Pancreas (tissue), 10 donors: ENCODE results near the gene LGALS9C. TPM values are rescaled to one million over a fixed set of nuclear protein-coding genes. Genes with fewer than 3 reads are reported as not detected.
A peak's percentile ranks its signal among the peaks of the same experiment; 100 is the strongest.
"Not testable (repeated sequence)": the region's sequence is repeated elsewhere in the genome, so short reads cannot be mapped to it uniquely, and the experiment has no call there.

Experiments
- ATAC-seq, 4 donors: fragments of 200-7000 bp; cut with Tn5 transposase; one replicate each; pipeline versions ENCODE4 v1.8.0 to v1.9.1; 2020; ENCODE audit warnings: mild to moderate bottlenecking in 4 of 4, moderate library complexity in 4 of 4
- DNase-seq, 6 donors: peaks; one replicate each; pipeline ENCODE4 v3.0.0-alpha.2; 2020
- FAIRE-seq: peaks from 2 replicates; lab custom pipeline; 2012; peaks lifted over from hg19 to GRCh38; lab: Jason Lieb, UNC
- H3K27ac ChIP-seq, 4 donors: fragments of 200-600 bp; sonication (generic); 1 replicate in 3 of 4; 2 replicates in 1 of 4; pipeline versions ENCODE4 v1.5.0 to v1.8.0; 2020
- H3K27me3 ChIP-seq, 4 donors: fragments of 200-600 bp; one replicate each; pipeline ENCODE4 v1.8.0; 2021
- H3K36me3 ChIP-seq, 3 donors: fragments of 200-600 bp; sonication (generic) in 1 of 3; one replicate each; pipeline versions ENCODE4 v1.5.0 to v1.8.0; 2020 to 2021
- H3K4me1 ChIP-seq, 3 donors: fragments of 200-600 bp; one replicate each; pipeline ENCODE4 v1.8.0; 2021
- H3K4me3 ChIP-seq, 4 donors: fragments of 200-600 bp; sonication (generic) in 2 of 4; one replicate each; pipeline versions ENCODE4 v1.5.0 to v1.8.0; 2020 to 2021
- H3K9me3 ChIP-seq, 4 donors: fragments of 200-600 bp; one replicate each; pipeline ENCODE4 v1.8.0; 2021
- WGBS, 2 donors: extraction: QIAGEN DNeasy Blood & Tissue Kit; methylation state at CpG; one replicate each; pipeline ENCODE4 v1.1.7; 2013; 5-methylcytosine and 5-hydroxymethylcytosine counted together
- intact Hi-C, 3 donors: fragments of 100-400 bp; cut with DNase I; formaldehyde crosslinking; loops; one replicate each; pipeline versions ENCODE4 v1.11.1 to v1.14.2; 2022
- polyA plus RNA-seq, 2 donors: library from polyadenylated mRNA; stranded (reverse); fragments of 200-250 nt; gene quantifications; one replicate each; pipeline ENCODE4 v1.2.3, GENCODE V29; 2013
- total RNA-seq, 6 donors: library from RNA; stranded (reverse); fragmentation: NEBNext Ultra II Directional in 4 of 6; extraction: Animal tissue kit (Norgen Biotek cat#: 25700) in 4 of 6; gene quantifications; one replicate each; pipeline versions ENCODE4 v1.2.1 to v1.2.4, GENCODE V29; 2021 to 2023
- donor health status: healthy with polysubstance abuse.
- donor health status: DM: no; HTN: no; CAD: no; lungs with moderate emphysema.
- donor health status: DM: no; HTN: no; CAD: no.
- donor health status: control.
- donor health status: control.
- donor health status: Bipolar disorder and iron deficiency.
- donor health status: DM: yes; HTN: yes; CAD: no.
- donor health status: DM: no; HTN: no; CAD: no.
- donor health status: DM: no; HTN: no; CAD: no.
- donor health status: DM: yes; HTN: yes; CAD: no.

LGALS9C gene
- total and polyA plus RNA-seq, 8 donors: 0.05 to 0.22 (median 0.12) TPM; not detected in 4

- intact Hi-C loops, H3K27me3 ChIP-seq, H3K36me3 ChIP-seq, H3K4me3 ChIP-seq, ATAC-seq, FAIRE-seq, H3K4me1 ChIP-seq, H3K27ac ChIP-seq, DNase-seq, H3K9me3 ChIP-seq: not testable (repeated sequence)
- WGBS, 2 donors: 84 to 88% methylated on average over 2 of the region's 3 CpGs
These were observed 5.2 kb downstream of the LGALS9C start for GRCh38 chr17:18481775-18482174.

GRCh38 chr17:18485936-18486464 lies 9.4 kb downstream of the LGALS9C start:
- intact Hi-C loops, H3K9me3 ChIP-seq, DNase-seq, H3K27me3 ChIP-seq, H3K27ac ChIP-seq, H3K36me3 ChIP-seq, H3K4me3 ChIP-seq, H3K4me1 ChIP-seq, FAIRE-seq, ATAC-seq: not testable (repeated sequence)
- 55 to 57% methylated on average over 4 to 5 of the region's 10 CpGs for WGBS, 2 donors

- H3K36me3 ChIP-seq, H3K4me1 ChIP-seq, ATAC-seq, H3K27ac ChIP-seq, H3K27me3 ChIP-seq, intact Hi-C loops, H3K4me3 ChIP-seq, H3K9me3 ChIP-seq, FAIRE-seq: not testable (repeated sequence)
- peak in 1 of 6 donors; percentile 20 for DNase-seq
- WGBS, 2 donors: 51 to 67% methylated on average over 3 of the region's 10 CpGs
These were observed 11.0 kb downstream of the LGALS9C start for GRCh38 chr17:18487633-18488032.

GRCh38 chr17:18488622-18489021 lies 12.0 kb downstream of the LGALS9C start:
- H3K4me3 ChIP-seq, intact Hi-C loops, H3K9me3 ChIP-seq, H3K36me3 ChIP-seq, H3K4me1 ChIP-seq, ATAC-seq, FAIRE-seq, H3K27me3 ChIP-seq, H3K27ac ChIP-seq: not testable (repeated sequence)
- peak in 1 of 6 donors; percentile 19 for DNase-seq
- WGBS, 2 donors: 59% methylated on average over 12 to 13 of the region's 15 CpGs

GRCh38 chr17:18490016-18490415 lies 13.4 kb downstream of the LGALS9C start:
- DNase-seq, H3K9me3 ChIP-seq, H3K27ac ChIP-seq, H3K27me3 ChIP-seq, H3K36me3 ChIP-seq, ATAC-seq, intact Hi-C loops, H3K4me3 ChIP-seq, FAIRE-seq, H3K4me1 ChIP-seq: not testable (repeated sequence)
- WGBS, 2 donors: 76 to 95% methylated on average over 2 to 3 of the region's 7 CpGs

GRCh38 chr17:18492712-18493480 lies 16.3 kb downstream of the LGALS9C start:
- H3K36me3 ChIP-seq, H3K9me3 ChIP-seq, intact Hi-C loops, H3K27ac ChIP-seq, H3K27me3 ChIP-seq, H3K4me1 ChIP-seq, FAIRE-seq, H3K4me3 ChIP-seq: not testable (repeated sequence)
- 57 to 60% methylated on average over 11 to 12 of the region's 23 CpGs for WGBS, 2 donors
- DNase-seq: peak in 1 of 6 donors; percentile 12
- ATAC-seq: peak in 3 of 4 donors; percentile 27 to 76 (median 53)

GRCh38 chr17:18494250-18494768 lies 17.7 kb downstream of the LGALS9C start:
- H3K4me3 ChIP-seq, FAIRE-seq, H3K36me3 ChIP-seq, H3K27me3 ChIP-seq, H3K9me3 ChIP-seq, H3K4me1 ChIP-seq, H3K27ac ChIP-seq, intact Hi-C loops, ATAC-seq: not testable (repeated sequence)
- WGBS, 2 donors: 39 to 42% methylated on average over 6 to 10 of the region's 13 CpGs
- peak in 1 of 6 donors; percentile 10 for DNase-seq

GRCh38 chr17:18497044-18497443 lies 20.5 kb downstream of the LGALS9C start:
- H3K27me3 ChIP-seq, H3K4me3 ChIP-seq, H3K9me3 ChIP-seq, DNase-seq, FAIRE-seq, H3K36me3 ChIP-seq, intact Hi-C loops, ATAC-seq, H3K4me1 ChIP-seq, H3K27ac ChIP-seq: not testable (repeated sequence)
- 52 to 72% methylated on average over 6 of the region's 6 CpGs for WGBS, 2 donors

GRCh38 chr17:18499100-18499499 lies 22.5 kb downstream of the LGALS9C start:
- H3K36me3 ChIP-seq, ATAC-seq, H3K4me3 ChIP-seq, H3K4me1 ChIP-seq, FAIRE-seq, DNase-seq, H3K27me3 ChIP-seq, intact Hi-C loops, H3K27ac ChIP-seq, H3K9me3 ChIP-seq: not testable (repeated sequence)
- WGBS, 2 donors: 52 to 71% methylated on average over 2 of the region's 6 CpGs

- H3K9me3 ChIP-seq: not testable (repeated sequence)
- 65 to 73% methylated on average over 12 to 15 of the region's 15 CpGs for WGBS, 2 donors
These were observed 23.2 kb downstream of the LGALS9C start for GRCh38 chr17:18499756-18500155.

GRCh38 chr17:18500281-18500680 lies 23.7 kb downstream of the LGALS9C start:
- FAIRE-seq, H3K9me3 ChIP-seq, H3K36me3 ChIP-seq, intact Hi-C loops, H3K27ac ChIP-seq, H3K4me1 ChIP-seq, DNase-seq, H3K4me3 ChIP-seq, H3K27me3 ChIP-seq, ATAC-seq: not testable (repeated sequence)
- 28 to 37% methylated on average over 2 of the region's 10 CpGs for WGBS, 2 donors

More at GRCh38 chr17:18499756-18500155, 23.2 kb downstream of the LGALS9C start:
- H3K4me3 ChIP-seq, H3K27ac ChIP-seq, H3K36me3 ChIP-seq, H3K4me1 ChIP-seq, ATAC-seq, FAIRE-seq, intact Hi-C loops, H3K27me3 ChIP-seq: not testable (repeated sequence)
- DNase-seq: peak in 1 of 6 donors; percentile 30

- 52 to 66% methylated on average over 6 to 8 of the region's 18 CpGs for WGBS, 2 donors
- ATAC-seq, intact Hi-C loops, H3K27me3 ChIP-seq, H3K36me3 ChIP-seq, H3K9me3 ChIP-seq, FAIRE-seq, H3K4me1 ChIP-seq, H3K27ac ChIP-seq, H3K4me3 ChIP-seq: not testable (repeated sequence)
- peak in 1 of 6 donors; percentile 54 for DNase-seq
These were observed 24.2 kb downstream of the LGALS9C start for GRCh38 chr17:18500816-18501215.
